Keratinocyte (primary cell): ENCODE data around the gene KRTAP1-5. TPM values are rescaled to one million over a fixed set of nuclear protein-coding genes. Genes with fewer than 3 reads are reported as not detected.

Experiments used
- DNase-seq: peaks from one replicate; pipeline ENCODE4 v3.0.0-alpha.2; 2011; ENCODE audit warnings: low read depth, missing footprints, low spot score
- FAIRE-seq: peaks from 2 replicates; lab custom pipeline; 2011; peaks lifted over from hg19 to GRCh38; lab: Jason Lieb, UNC
- H2AFZ ChIP-seq: 2 replicates; pipeline ENCODE4 v1.6.0; 2012; ENCODE audit warnings: low read length, control low read depth, inconsistent platforms; ENCODE audit not compliant: control insufficient read depth
- H3K27ac ChIP-seq: 2 replicates; pipeline ENCODE4 v1.5.1; 2011; ENCODE audit warnings: low read length; ENCODE audit not compliant: control insufficient read depth, insufficient read depth
- H3K27me3 ChIP-seq: 3 replicates; pipeline ENCODE4 v1.6.0; 2011; ENCODE audit warnings: low read length; ENCODE audit not compliant: control insufficient read depth, insufficient read depth; ENCODE audit errors: extremely low read depth
- H3K36me3 ChIP-seq, 2 experiments: 2 replicates in 1 of 2; 3 replicates in 1 of 2; pipeline ENCODE4 v1.5.1; 2011; ENCODE audit warnings: low read length in 2 of 2, mild to moderate bottlenecking in 1 of 2; ENCODE audit not compliant: control insufficient read depth in 2 of 2, insufficient read depth in 2 of 2; ENCODE audit errors: extremely low read depth in 1 of 2
- H3K4me1 ChIP-seq: 3 replicates; pipeline ENCODE4 v1.5.1; 2011; ENCODE audit warnings: low read length; ENCODE audit not compliant: control insufficient read depth, insufficient read depth; ENCODE audit errors: extremely low read depth
- H3K4me2 ChIP-seq: 3 replicates; pipeline ENCODE4 v1.6.0; 2011; ENCODE audit warnings: low read depth, low read length; ENCODE audit not compliant: control insufficient read depth, insufficient read depth; ENCODE audit errors: extremely low read depth
- H3K4me3 ChIP-seq, 3 experiments: fragments of 200-600 bp in 1 of 3; sonication (generic) in 1 of 3; 2 replicates in 2 of 3; 3 replicates in 1 of 3; pipeline ENCODE4 v1.5.1; 2011 to 2016; ENCODE audit warnings: low read length in 3 of 3, mild to moderate bottlenecking in 3 of 3, control low read depth in 2 of 3, inconsistent platforms in 1 of 3, low read depth in 1 of 3, mixed read lengths in 1 of 3, mixed run types in 1 of 3, moderate library complexity in 1 of 3; ENCODE audit not compliant: control insufficient read depth in 2 of 3, insufficient read depth in 2 of 3; ENCODE audit errors: extremely low read depth in 1 of 3
- H3K79me2 ChIP-seq: 2 replicates; pipeline ENCODE4 v1.6.0; 2012; ENCODE audit warnings: low read length; ENCODE audit not compliant: control insufficient read depth, insufficient read depth
- H3K9ac ChIP-seq: 3 replicates; pipeline ENCODE4 v1.6.0; 2011; ENCODE audit warnings: low read length; ENCODE audit not compliant: control insufficient read depth, insufficient read depth; ENCODE audit errors: extremely low read depth
- H3K9me1 ChIP-seq: 3 replicates; pipeline ENCODE4 v1.6.0; 2011; ENCODE audit warnings: low read length; ENCODE audit not compliant: control insufficient read depth, insufficient read depth; ENCODE audit errors: extremely low read depth
- H3K9me3 ChIP-seq: 2 replicates; pipeline ENCODE4 v1.5.1; 2012; ENCODE audit warnings: low read depth, low read length; ENCODE audit not compliant: control insufficient read depth
- H4K20me1 ChIP-seq: 3 replicates; pipeline ENCODE4 v1.6.0; 2011; ENCODE audit warnings: low read length; ENCODE audit not compliant: control insufficient read depth, insufficient read depth; ENCODE audit errors: extremely low read depth
- CTCF ChIP-seq, 3 experiments: IDR thresholded peaks in 1 of 3; conservative IDR thresholded peaks in 1 of 3; optimal IDR thresholded peaks in 1 of 3; 2 replicates in 2 of 3; 3 replicates in 1 of 3; pipeline versions ENCODE3 to v1.5.1; 2011; ENCODE audit warnings: low read length in 3 of 3, mild to moderate bottlenecking in 3 of 3, moderate library complexity in 2 of 3, control low read depth in 1 of 3, inconsistent platforms in 1 of 3; ENCODE audit not compliant: insufficient read depth in 2 of 3; ENCODE audit errors: extremely low read depth in 1 of 3
- EZH2 ChIP-seq: IDR thresholded peaks from one replicate; pipeline ENCODE4 v1.6.1; 2012; ENCODE audit warnings: inconsistent platforms, mild to moderate bottlenecking, low read length, moderate library complexity
- dilution Hi-C: fragments of 300-500 bp; cut with MboI; formaldehyde crosslinking; loops from one replicate; pipeline ENCODE4 v1.7.0; 2020; ENCODE audit warnings: low sequenced_read_pairs; ENCODE audit not compliant: extremely low pct_ligation_motif_present
- polyA plus RNA-seq, 5 experiments: library from polyadenylated mRNA; depleted of rRNA in 3 of 5; stranded (reverse) in 3 of 5; stranded (forward) in 1 of 5; unstranded in 1 of 5; fragments of >200 nt; gene quantifications; 1 replicate in 1 of 5; 2 replicates in 3 of 5; 3 replicates in 1 of 5; pipeline versions ENCODE4 v1.2.1 to v1.2.3, GENCODE V29; 2011 to 2012; ENCODE audit warnings: missing spikeins in 2 of 5, low read depth in 1 of 5, low replicate concordance in 1 of 5

KRTAP1-5 gene
- polyA plus RNA-seq, 1 donor (not counting 4 experiments of a cell fraction or from before 2014, with no cell fraction given), result 0.08 TPM

DNA sequence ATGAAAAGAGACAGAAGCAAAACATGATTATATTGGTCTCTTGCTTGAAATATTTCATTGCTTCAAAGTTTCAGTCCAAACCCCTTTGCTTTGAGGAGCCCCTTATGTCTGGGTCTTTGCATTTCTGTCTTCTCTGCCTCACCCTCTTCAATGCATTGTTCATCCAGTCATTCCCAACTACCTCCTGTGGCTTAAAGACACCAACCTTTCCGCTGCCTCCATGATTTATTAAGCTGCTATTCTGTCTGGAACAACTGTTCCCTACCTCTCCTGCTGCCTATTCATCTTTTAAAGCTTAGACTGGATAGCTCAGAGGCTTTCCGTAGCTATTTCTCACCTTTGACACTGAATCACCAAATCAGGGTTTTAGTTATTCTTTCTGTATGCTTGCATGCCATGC, 29.6 kb downstream of the KRTAP1-5 start:
- H3K36me3 ChIP-seq, result no peaks in the 10 kb centered on the region
- dilution Hi-C loops, result no loop called here
- H4K20me1 ChIP-seq, result no peaks in the 10 kb centered on the region
- no peaks in the 10 kb centered on the region for H3K9me1 ChIP-seq
- no peaks in the 10 kb centered on the region for H3K79me2 ChIP-seq
- no peak overlapping the region for H3K9ac ChIP-seq
- FAIRE-seq, result no peak
- no peak for DNase-seq
- H3K27me3 ChIP-seq, result no peaks in the 10 kb centered on the region
- no peak overlapping the region for H3K27ac ChIP-seq
- no peaks in the 10 kb centered on the region for H3K9me3 ChIP-seq
- peaks cover under 1% of the 10 kb centered on the region for H3K4me1 ChIP-seq
- no peak overlapping the region for H3K4me2 ChIP-seq
- TF ChIP-seq CTCF (optimal IDR thresholded peaks at IDR 0.05 in 1 of 3, IDR thresholded peaks at IDR 0.05 in 1 of 3, conservative IDR thresholded peaks at IDR 0.05 in 1 of 3; ENCODE audit: extremely low read depth in 1 of 3, insufficient read depth in 2 of 3, low read length in 3 of 3) (no peak), EZH2 (no peak)
- no peak overlapping the region for H2AFZ ChIP-seq
- no peak overlapping the region for H3K4me3 ChIP-seq

DNA sequence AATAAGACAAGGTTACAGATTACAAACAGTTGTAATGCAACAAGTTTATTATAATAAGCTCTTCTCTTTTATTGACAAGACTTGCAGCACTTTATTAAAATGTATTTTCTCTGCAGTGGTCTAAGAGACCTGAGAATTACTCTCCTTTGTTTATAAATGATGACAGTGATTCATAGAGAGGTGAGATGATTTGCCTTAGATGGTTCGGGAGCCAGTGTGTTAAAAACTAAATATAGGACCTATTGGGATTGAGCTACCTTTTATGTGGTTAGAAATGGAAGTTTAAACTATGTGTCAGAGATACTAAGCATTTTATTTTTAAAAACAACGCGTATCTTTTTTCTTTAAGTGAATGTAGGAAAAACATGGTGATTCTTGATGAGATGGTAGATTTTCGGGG, 30.2 kb downstream of the KRTAP1-5 start:
- FAIRE-seq, result no peak
- Histone ChIP-seq H3K36me3 (no peaks in the 10 kb centered on the region), H3K9ac (no peak overlapping the region), H3K4me1 (no peaks in the 10 kb centered on the region), H3K79me2 (no peaks in the 10 kb centered on the region), H4K20me1 (no peaks in the 10 kb centered on the region), H3K9me3 (no peaks in the 10 kb centered on the region), H3K9me1 (no peaks in the 10 kb centered on the region), H3K27me3 (no peaks in the 10 kb centered on the region), H3K27ac (no peak overlapping the region), H2AFZ (no peak overlapping the region), H3K4me2 (no peak overlapping the region), H3K4me3 (no peak overlapping the region)
- dilution Hi-C loops, result no loop called here
- no peak for DNase-seq
- TF ChIP-seq EZH2, result no peak
- TF ChIP-seq CTCF (optimal IDR thresholded peaks at IDR 0.05 in 1 of 3, IDR thresholded peaks at IDR 0.05 in 1 of 3, conservative IDR thresholded peaks at IDR 0.05 in 1 of 3; ENCODE audit: extremely low read depth in 1 of 3, insufficient read depth in 2 of 3, low read length in 3 of 3), result no peak
